Skeletal muscle tissue (tissue), 4 donors: ENCODE measurements around the gene DNLZ. TPM values are rescaled to one million over a fixed set of nuclear protein-coding genes. Genes with fewer than 3 reads are reported as not detected.
A peak's percentile ranks its signal among the peaks of the same experiment; 100 is the strongest.

ENCODE experiments used
- H3K27ac ChIP-seq: one replicate; pipeline ENCODE4 v1.7.0; 2013; ENCODE audit warnings: mild to moderate bottlenecking, low read depth, low read length, inconsistent platforms
- H3K27me3 ChIP-seq, 3 donors: one replicate each; pipeline ENCODE4 v1.7.0; 2013; ENCODE audit warnings: low read length in 3 of 3; ENCODE audit not compliant: control insufficient read depth in 3 of 3, insufficient read depth in 3 of 3
- H3K36me3 ChIP-seq, 3 donors: one replicate each; pipeline ENCODE4 v1.7.0; 2013; ENCODE audit warnings: low read length in 3 of 3; ENCODE audit not compliant: control insufficient read depth in 3 of 3, insufficient read depth in 3 of 3
- H3K4me1 ChIP-seq, 3 donors: one replicate each; pipeline ENCODE4 v1.7.0; 2013; ENCODE audit warnings: low read length in 3 of 3, mild to moderate bottlenecking in 3 of 3; ENCODE audit not compliant: control insufficient read depth in 3 of 3, insufficient read depth in 3 of 3
- H3K4me3 ChIP-seq, 3 donors: one replicate each; pipeline ENCODE4 v1.7.0; 2013; ENCODE audit warnings: low read length in 3 of 3
- H3K9ac ChIP-seq, 3 donors: one replicate each; pipeline ENCODE4 v1.7.0; 2013; ENCODE audit warnings: low read length in 3 of 3, mild to moderate bottlenecking in 3 of 3, moderate library complexity in 2 of 3, low read depth in 1 of 3
- H3K9me3 ChIP-seq, 3 donors: one replicate each; pipeline ENCODE4 v1.7.0; 2013; ENCODE audit warnings: low read length in 3 of 3; ENCODE audit not compliant: control insufficient read depth in 3 of 3
- total RNA-seq: library from RNA; depleted of rRNA; stranded (reverse); fragments of >200 nt; gene quantifications from one replicate; pipeline ENCODE4 v1.2.3, GENCODE V29; 2014
- donor health status: Osteomylitis.

The DNLZ gene
- total RNA-seq, 1 donor from 2014 or later = 5.2 TPM

DNA sequence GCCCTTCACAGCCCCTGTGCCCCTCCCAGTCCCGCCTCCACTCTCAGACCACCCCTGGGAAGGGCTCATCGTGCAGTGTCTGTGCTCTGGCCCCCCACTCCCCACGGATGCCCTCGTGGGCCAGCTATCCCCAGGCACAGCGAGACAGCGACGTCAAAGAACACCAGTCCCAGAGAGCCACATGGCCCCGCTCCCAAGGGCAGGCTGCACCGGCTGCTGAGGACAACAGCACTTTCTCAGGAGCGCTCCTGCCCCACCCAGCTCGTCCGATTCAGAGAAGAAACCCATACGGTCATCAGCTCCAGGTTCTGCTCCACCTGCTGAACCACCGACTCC, 41.2 kb upstream of the DNLZ start:
- H3K27me3 ChIP-seq = no peaks in the 10 kb centered on the region
- peaks cover 35 to 46% (median 45%) of the 10 kb centered on the region in 3 donors for H3K36me3 ChIP-seq
- no peak overlapping the region for H3K27ac ChIP-seq

DNA sequence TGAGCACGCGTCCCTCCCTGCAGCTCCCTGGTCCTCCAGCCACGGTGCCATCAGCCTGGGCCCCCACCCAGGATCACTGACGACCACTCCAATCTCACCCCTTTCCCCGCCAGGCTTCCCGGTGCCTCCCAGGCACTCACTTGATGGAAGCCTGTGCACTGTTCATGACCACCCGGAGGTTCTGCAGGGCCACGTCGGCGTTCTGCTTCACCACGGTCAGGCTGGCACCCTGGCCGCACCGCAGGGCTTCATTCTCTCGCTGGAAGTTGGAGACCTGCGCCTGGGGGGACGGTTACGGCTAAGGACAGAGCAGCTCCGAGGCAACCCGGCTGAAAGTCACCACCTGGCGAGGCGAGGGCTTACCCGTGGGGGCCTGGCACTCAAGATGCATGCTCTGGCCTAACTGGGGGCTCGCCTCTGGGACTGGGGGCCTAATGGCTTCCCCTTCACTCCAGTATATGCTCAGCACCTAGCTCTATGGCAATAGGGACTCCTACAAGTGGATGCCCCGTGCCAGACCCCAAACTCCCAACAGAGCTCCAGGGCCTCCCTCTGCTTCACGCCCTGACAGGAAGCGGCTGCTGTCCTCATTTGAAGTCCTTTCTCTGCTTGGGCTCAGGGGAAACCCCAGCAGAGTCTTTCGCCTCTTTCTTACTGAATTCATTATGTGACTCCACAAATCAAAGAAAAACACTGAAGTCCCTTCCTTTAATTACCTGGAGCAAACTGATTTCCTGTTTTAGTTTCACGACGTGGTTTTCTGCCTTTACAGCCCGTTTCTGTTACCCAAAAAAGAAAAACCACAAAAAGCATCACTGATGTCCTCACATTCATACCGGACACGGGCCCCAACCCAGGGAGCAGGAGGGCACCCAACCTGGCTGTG, 40.6 kb upstream of the DNLZ start:
- Histone ChIP-seq H3K4me3 (no peak overlapping the region), H3K27ac (no peak overlapping the region), H3K9me3 (no peaks in the 10 kb centered on the region), H3K36me3 (peaks cover 35 to 46% (median 45%) of the 10 kb centered on the region in 3 donors), H3K9ac (no peak overlapping the region), H3K27me3 (no peaks in the 10 kb centered on the region), H3K4me1 (peaks cover 10 to 17% (median 12%) of the 10 kb centered on the region in 3 donors)

More for the DNA sequence above, 41.2 kb upstream of the DNLZ start:
- peaks cover 11 to 17% (median 13%) of the 10 kb centered on the region in 3 donors for H3K4me1 ChIP-seq
- H3K9me3 ChIP-seq = no peaks in the 10 kb centered on the region
- H3K4me3 ChIP-seq = no peak overlapping the region
- H3K9ac ChIP-seq = no peak overlapping the region

DNA sequence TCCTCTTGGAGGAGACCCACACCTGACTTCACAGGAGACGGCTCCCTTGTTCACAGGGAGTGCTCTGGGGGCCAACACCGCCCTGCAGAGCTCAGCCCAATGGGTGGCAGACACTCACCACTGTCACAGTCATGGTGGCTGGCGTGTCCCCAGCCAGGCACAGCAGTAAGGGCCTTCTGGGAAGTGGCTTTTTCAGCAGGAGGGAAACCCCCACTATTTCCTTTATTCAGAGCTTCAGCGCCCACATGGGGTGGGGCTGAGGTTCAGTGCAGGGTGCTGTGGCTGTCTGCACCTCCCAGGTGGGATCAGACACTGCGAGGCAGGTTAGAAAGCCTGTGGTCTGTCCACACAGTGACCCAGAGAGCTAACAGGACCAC, 40.0 kb upstream of the DNLZ start:
- Histone ChIP-seq H3K4me1 (peaks cover 16 to 19% (median 18%) of the 10 kb centered on the region in 3 donors), H3K4me3 (no peak overlapping the region), H3K36me3 (peaks cover 35 to 46% (median 46%) of the 10 kb centered on the region in 3 donors), H3K9ac (no peak overlapping the region), H3K27me3 (no peaks in the 10 kb centered on the region), H3K27ac (no peak overlapping the region), H3K9me3 (no peaks in the 10 kb centered on the region)

DNA sequence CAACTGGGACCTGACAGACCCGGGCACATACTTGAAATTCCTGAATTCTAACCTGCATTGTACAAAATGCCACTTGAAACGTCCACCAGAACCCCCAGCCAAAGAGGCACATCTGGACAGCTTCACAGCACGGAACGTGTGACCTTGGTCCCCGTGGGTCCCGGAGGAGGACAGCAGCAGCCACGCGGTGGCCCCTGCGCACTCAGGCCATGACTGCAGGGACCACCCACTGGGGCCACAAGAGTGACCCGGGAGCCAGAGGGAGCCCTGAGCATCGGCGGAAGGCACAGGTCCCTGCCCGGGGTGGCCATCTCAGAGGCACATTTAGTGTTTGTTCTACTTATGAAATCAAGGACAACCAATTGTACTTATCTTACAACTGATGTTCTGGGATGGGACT, 38.5 kb upstream of the DNLZ start:
- Histone ChIP-seq H3K27me3 (no peaks in the 10 kb centered on the region), H3K9me3 (no peaks in the 10 kb centered on the region), H3K9ac (no peak overlapping the region), H3K27ac (no peak overlapping the region), H3K36me3 (peaks cover 36 to 42% (median 39%) of the 10 kb centered on the region in 3 donors), H3K4me1 (peaks cover 19 to 21% (median 20%) of the 10 kb centered on the region in 3 donors), H3K4me3 (no peak overlapping the region)

DNA sequence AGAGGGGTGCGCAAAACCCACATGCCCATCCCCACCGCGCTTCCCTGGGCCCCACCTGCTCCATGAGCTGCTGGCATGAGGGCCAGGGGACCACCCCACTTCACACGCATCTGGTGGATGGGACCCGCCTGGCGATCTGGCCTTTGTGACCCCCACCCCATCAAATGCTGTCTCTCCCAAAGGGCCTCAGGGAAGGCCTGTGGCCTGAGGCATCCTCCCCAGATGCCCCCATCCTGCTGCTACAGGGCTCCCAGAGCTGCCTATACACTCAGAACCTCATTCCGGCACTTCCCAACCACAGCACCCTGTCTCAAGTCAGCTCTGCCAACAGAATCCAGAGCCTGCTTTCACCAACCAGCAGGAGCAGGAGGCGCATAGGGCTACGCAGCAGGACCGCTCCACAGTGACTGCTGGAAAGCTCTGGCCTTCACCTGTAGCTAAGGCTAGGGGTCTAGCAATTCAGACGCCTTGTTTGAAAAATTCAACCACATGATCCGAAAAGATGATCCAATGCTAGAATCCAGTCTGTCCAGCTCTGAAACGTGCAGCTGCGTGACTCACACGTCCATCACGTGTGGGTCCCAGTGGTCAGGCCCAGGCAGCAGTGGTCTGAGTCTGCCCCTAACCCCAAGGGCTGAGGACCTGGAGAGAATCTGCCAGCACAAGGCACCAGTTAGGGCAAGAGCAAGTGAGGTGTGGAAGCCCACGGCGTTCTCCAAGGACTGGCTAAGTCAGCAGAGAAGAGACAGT, 37.8 kb upstream of the DNLZ start:
- Histone ChIP-seq H3K9me3 (no peaks in the 10 kb centered on the region), H3K36me3 (peaks cover 39 to 43% (median 40%) of the 10 kb centered on the region in 3 donors), H3K4me3 (no peak overlapping the region), H3K4me1 (peaks cover 19 to 21% (median 20%) of the 10 kb centered on the region in 3 donors), H3K27ac (no peak overlapping the region), H3K27me3 (no peaks in the 10 kb centered on the region), H3K9ac (peak overlapping the region in 1 of 3 donors; percentile 55)

DNA sequence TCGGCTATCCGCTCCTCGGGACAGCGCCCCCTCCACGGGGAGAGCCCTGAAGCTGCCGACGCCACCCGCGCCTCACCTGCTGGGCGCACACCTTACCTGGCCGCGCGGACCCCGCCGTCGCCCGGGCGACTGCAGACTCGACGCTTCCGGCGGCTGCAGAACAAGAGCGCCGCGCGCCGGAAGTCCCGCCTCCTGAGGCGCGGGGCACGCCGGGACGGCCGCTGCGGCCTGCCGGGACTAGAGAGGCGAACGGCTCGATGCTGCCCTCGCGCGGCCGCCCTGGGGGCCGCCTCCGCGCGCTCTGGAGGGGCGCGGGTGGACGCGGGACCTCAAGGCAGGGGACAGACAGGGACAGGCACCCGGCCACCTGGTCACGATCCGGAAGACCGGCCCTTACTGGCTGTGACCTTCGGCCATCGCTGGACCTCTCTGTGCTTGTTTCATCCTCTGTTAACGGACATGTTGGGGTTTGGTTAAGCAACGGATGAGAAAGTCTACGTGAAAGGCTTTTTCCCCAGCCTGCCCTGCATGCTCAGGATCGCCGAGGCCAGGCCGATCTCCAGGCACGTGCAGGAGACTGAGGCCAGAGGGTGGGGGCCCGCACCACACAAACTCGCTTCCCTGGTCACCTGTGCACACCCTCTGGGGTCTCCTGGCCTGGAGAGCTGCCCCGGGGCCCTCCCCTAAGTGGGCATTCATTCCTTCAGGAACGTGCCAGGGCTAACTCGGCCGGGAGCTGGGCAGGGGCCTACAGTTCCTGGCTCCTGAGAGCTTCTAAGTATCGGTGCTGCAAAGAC, 36.7 kb upstream of the DNLZ start, which contains the start of gene SNAPC4:
SNAPC4 (minus strand) TSS at position 133 of the 797 bp plus-strand sequence. CDS start 1,742 bp downstream, outside the sequence.
- no peaks in the 10 kb centered on the region for H3K9me3 ChIP-seq
- H3K27me3 ChIP-seq = no peaks in the 10 kb centered on the region
- peaks cover 41 to 44% (median 41%) of the 10 kb centered on the region in 3 donors for H3K36me3 ChIP-seq
- H3K4me1 ChIP-seq = peaks cover 19 to 21% (median 20%) of the 10 kb centered on the region in 3 donors
- peak within 1 kb of the TSS; percentile 69 to 88 (median 84) for H3K9ac ChIP-seq
- peak within 1 kb of the TSS; percentile 85 to 88 (median 87) for H3K4me3 ChIP-seq
- no peak within 1 kb of the TSS for H3K27ac ChIP-seq

DNA sequence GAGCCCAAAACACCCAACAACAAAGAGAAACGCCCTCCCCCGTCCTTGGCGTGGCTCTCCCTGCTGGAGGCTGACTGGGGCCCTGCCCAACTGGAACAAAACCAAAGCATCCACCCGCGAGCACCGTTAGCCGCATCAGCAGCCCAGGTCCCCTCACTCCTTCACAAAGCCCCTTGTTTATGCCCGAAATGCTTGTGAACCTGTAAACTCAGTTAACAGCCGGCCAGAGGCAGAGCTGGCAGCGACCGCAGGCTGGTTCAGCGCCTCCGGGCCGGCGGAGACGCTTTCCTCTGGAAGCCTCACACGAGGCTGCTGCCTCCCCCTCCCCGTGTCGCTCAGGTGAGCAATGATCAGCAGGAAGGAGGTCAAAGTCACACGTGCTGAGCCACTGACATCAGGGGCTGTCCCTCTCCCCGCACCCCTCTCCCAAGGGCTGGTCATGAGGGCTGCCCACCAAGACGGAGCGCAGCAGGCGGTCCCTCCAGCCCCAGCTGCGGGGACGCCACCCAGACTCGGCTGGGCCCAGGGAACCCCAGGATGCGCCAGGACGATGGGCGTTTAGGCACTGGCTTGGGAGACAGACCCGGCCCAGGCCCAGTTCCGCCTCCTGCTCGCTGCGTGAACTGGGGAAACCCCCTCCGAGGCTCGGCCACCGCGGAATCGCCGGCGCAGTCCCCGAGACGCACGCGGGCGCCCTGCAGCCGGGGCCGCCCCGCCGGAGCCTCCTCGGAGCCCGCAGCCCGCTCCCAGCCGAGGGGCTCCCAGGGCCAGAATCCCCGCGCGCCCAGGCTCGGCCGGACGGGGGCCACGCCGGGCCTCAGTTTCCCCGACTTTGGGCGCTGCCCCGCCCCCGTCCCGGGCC, 35.9 kb upstream of the DNLZ start:
- Histone ChIP-seq H3K4me1 (peaks cover 19 to 21% (median 20%) of the 10 kb centered on the region in 3 donors), H3K9ac (peak overlapping the region; percentile 69 to 88 (median 84)), H3K27ac (no peak overlapping the region), H3K36me3 (peaks cover 41 to 42% (median 42%) of the 10 kb centered on the region in 3 donors), H3K27me3 (no peaks in the 10 kb centered on the region), H3K9me3 (no peaks in the 10 kb centered on the region), H3K4me3 (peak overlapping the region; percentile 85 to 88 (median 87))

DNA sequence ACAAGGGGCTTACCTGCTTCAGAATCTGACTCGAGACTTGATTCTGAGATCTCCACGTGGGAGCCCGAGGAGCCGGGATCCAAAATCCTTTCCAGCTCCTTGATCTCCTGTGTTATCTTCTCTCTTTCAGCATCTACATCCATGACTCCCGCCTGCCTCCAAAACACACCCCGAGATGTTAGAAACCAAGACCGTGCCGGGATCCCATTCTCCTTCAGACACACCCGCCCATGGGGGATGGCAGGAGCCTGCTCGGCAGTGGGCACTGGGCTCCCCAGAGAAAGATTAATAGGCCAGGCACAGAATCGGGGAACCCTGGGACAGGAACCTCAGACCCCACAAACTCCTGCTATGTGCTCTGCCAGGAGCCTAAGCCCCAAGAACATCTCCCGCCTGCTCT, 34.7 kb upstream of the DNLZ start:
- H3K4me3 ChIP-seq = no peak overlapping the region
- H3K27ac ChIP-seq = no peak overlapping the region
- peak overlapping the region in 1 of 3 donors; percentile 3 for H3K9ac ChIP-seq
- H3K4me1 ChIP-seq = peaks cover 19 to 21% (median 20%) of the 10 kb centered on the region in 3 donors
- H3K27me3 ChIP-seq = no peaks in the 10 kb centered on the region
- peaks cover 36 to 48% (median 37%) of the 10 kb centered on the region in 3 donors for H3K36me3 ChIP-seq
- H3K9me3 ChIP-seq = no peaks in the 10 kb centered on the region

DNA sequence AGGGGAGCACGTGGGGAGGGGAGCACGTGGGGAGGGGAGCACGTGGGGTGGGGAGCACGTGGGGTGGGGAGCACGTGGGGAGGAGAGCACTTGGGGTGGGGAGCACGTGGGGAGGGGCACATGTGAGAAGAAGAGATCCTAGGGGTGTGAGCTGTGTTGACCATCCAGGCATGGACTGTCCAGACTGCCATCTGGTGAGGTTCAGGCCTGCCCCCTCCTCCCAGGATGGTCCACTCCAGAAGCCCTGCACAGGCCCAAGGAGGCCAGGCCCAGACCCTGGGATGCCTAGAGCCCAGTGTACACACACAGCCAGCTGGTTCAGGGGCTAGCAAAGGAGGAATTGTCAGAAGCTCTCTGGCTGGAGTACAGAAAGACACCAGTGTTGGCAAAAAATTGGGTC, 34.1 kb upstream of the DNLZ start:
- H3K27me3 ChIP-seq = no peaks in the 10 kb centered on the region
- no peak overlapping the region for H3K9ac ChIP-seq
- no peak overlapping the region for H3K27ac ChIP-seq
- peaks cover 37 to 54% (median 40%) of the 10 kb centered on the region in 3 donors for H3K36me3 ChIP-seq
- H3K4me3 ChIP-seq = no peak overlapping the region
- peaks cover 19 to 21% (median 20%) of the 10 kb centered on the region in 3 donors for H3K4me1 ChIP-seq
- no peaks in the 10 kb centered on the region for H3K9me3 ChIP-seq
